Pericardium fibroblast (primary cell): ENCODE results near the gene POMT1. TPM values are rescaled to one million over a fixed set of nuclear protein-coding genes. Genes with fewer than 3 reads are reported as not detected.

Source experiments
- total RNA-seq: library from RNA; depleted of rRNA; stranded (reverse); fragments of >200 nt; gene quantifications from 2 replicates; pipeline ENCODE4 v1.2.3, GENCODE V29; 2015

Gene POMT1
- 20.3 and 35.2 TPM in 2 replicates for total RNA-seq

GRCh38 chr9:131502781-131503625 lies at the start of gene POMT1:
Gene POMT1, plus strand, starts transcription at chr9:131502918. Its CDS starts 1,301 bp downstream, at chr9:131504219.

GRCh38 chr9:131530920-131531832 lies 28.5 kb downstream of the POMT1 start, which contains the start of gene UCK1:
Gene UCK1, minus strand, starts transcription at chr9:131531263. Its CDS starts 89 bp downstream, at chr9:131531174.

GRCh38 chr9:131545003-131545785 lies 42.5 kb downstream of the POMT1 start, which contains the start of gene PRRT1B:
Gene PRRT1B, plus strand, starts transcription at chr9:131545523. Its CDS starts 93 bp downstream, at chr9:131545616.

Other genes with a start within 250 kb of the POMT1 start
- 1.7 and 2.0 TPM in 2 replicates for gene FAM78A, start 226.4 kb upstream of the POMT1 start, total RNA-seq
- gene PLPP7, start 213.2 kb upstream of the POMT1 start, total RNA-seq: 7.9 and 8.5 TPM in 2 replicates
- 67.3 and 97.3 TPM in 2 replicates for gene PRRC2B, start 108.8 kb upstream of the POMT1 start, total RNA-seq
- 15.6 and 22.9 TPM in 2 replicates for gene UCK1, start 28.3 kb downstream of the POMT1 start, total RNA-seq
- gene PRRT1B, start 42.6 kb downstream of the POMT1 start, total RNA-seq: not detected in 2 replicates
- 18.9 and 23.6 TPM in 2 replicates for gene RAPGEF1, start 237.2 kb downstream of the POMT1 start, total RNA-seq